ENCODE data around the gene SHROOM3. TPM values are rescaled to one million over a fixed set of nuclear protein-coding genes. Genes with fewer than 3 reads are reported as not detected.

The SHROOM3 gene
- total RNA-seq, 1 donor from 2014 or later, result 25.0 TPM

- intact Hi-C loops (cut with DNase I), result loop anchor here (5.0 kb wide), 1 partner anchor 148 kb away; the partner anchor contains the start of gene SEPTIN11
- DNase-seq (ENCODE audit: low spot score), result no peak
Observed at GRCh38 chr4:76799718-76800117, 364.7 kb downstream of the SHROOM3 start.

GRCh38 chr4:76800902-76801301 lies 365.9 kb downstream of the SHROOM3 start:
- intact Hi-C loops (cut with DNase I), result loop anchor here (5.0 kb wide), 1 partner anchor 146 kb away; the partner anchor contains the start of gene SEPTIN11
- no peak for DNase-seq (ENCODE audit: low spot score)

- DNase-seq (ENCODE audit: low spot score), result no peak
- intact Hi-C loops (cut with DNase I), result loop anchor here (5.0 kb wide), 1 partner anchor 146 kb away; the partner anchor contains the start of gene SEPTIN11
Observed at GRCh38 chr4:76801621-76802235, 366.7 kb downstream of the SHROOM3 start.

- intact Hi-C loops (cut with DNase I), result loop anchor here (5.0 kb wide), 1 partner anchor 145 kb away; the partner anchor contains the start of gene SEPTIN11
- DNase-seq (ENCODE audit: low spot score), result no peak
Observed at GRCh38 chr4:76802236-76803021, 367.4 kb downstream of the SHROOM3 start.

GRCh38 chr4:76803522-76803921 lies 368.5 kb downstream of the SHROOM3 start:
- intact Hi-C loops (cut with DNase I), result loop anchor here (5.0 kb wide), 1 partner anchor 144 kb away; the partner anchor contains the start of gene SEPTIN11
- DNase-seq (ENCODE audit: low spot score), result no peak

GRCh38 chr4:76804096-76804495 lies 369.1 kb downstream of the SHROOM3 start:
- intact Hi-C loops (cut with DNase I), result loop anchor here (5.0 kb wide), 1 partner anchor 143 kb away; the partner anchor contains the start of gene SEPTIN11
- no peak for DNase-seq (ENCODE audit: low spot score)

- intact Hi-C loops (cut with DNase I), result no loop called here
Observed at GRCh38 chr4:76806346-76806745, 371.3 kb downstream of the SHROOM3 start.

GRCh38 chr4:76806757-76807156 lies 371.7 kb downstream of the SHROOM3 start:
- intact Hi-C loops (cut with DNase I), result no loop called here
- DNase-seq (ENCODE audit: low spot score), result no peak

More at GRCh38 chr4:76806346-76806745, 371.3 kb downstream of the SHROOM3 start:
- no peak for DNase-seq (ENCODE audit: low spot score)

GRCh38 chr4:76809594-76810305 lies 374.7 kb downstream of the SHROOM3 start:
- intact Hi-C loops (cut with DNase I), result no loop called here
- DNase-seq (ENCODE audit: low spot score), result no peak

GRCh38 chr4:76811604-76812412 lies 376.8 kb downstream of the SHROOM3 start:
- no peak for DNase-seq (ENCODE audit: low spot score)
- intact Hi-C loops (cut with DNase I), result no loop called here

- intact Hi-C loops (cut with DNase I), result no loop called here
- DNase-seq (ENCODE audit: low spot score), result no peak
Observed at GRCh38 chr4:76813070-76813469, 378.0 kb downstream of the SHROOM3 start.

- intact Hi-C loops (cut with DNase I), result no loop called here
- DNase-seq (ENCODE audit: low spot score), result no peak
Observed at GRCh38 chr4:76821641-76822040, 386.6 kb downstream of the SHROOM3 start.

GRCh38 chr4:76822303-76822702 lies 387.3 kb downstream of the SHROOM3 start:
- DNase-seq (ENCODE audit: low spot score), result no peak
- intact Hi-C loops (cut with DNase I), result no loop called here

- no peak for DNase-seq (ENCODE audit: low spot score)
Observed at GRCh38 chr4:76823495-76823894, 388.5 kb downstream of the SHROOM3 start.

GRCh38 chr4:76830612-76830963 lies 395.6 kb downstream of the SHROOM3 start:
- no peak for DNase-seq (ENCODE audit: low spot score)
- intact Hi-C loops (cut with DNase I), result no loop called here

More at GRCh38 chr4:76823495-76823894, 388.5 kb downstream of the SHROOM3 start:
- intact Hi-C loops (cut with DNase I), result no loop called here

- intact Hi-C loops (cut with DNase I), result no loop called here
- DNase-seq (ENCODE audit: low spot score), result no peak
Observed at GRCh38 chr4:76830964-76831703, 396.1 kb downstream of the SHROOM3 start.

GRCh38 chr4:76831711-76832373 lies 396.8 kb downstream of the SHROOM3 start:
- DNase-seq (ENCODE audit: low spot score), result no peak
- intact Hi-C loops (cut with DNase I), result loop anchor here (2.0 kb wide), 1 partner anchor 119 kb away; no protein-coding TSS in a partner anchor
